ENCODE results near the gene RABGAP1L. TPM values are rescaled to one million over a fixed set of nuclear protein-coding genes. Genes with fewer than 3 reads are reported as not detected.
A peak's percentile ranks its signal among the peaks of the same experiment; 100 is the strongest.

Gene RABGAP1L
- total RNA-seq, 2 experiments from 2014 or later, result 59.8 to 67.6 TPM

DNA sequence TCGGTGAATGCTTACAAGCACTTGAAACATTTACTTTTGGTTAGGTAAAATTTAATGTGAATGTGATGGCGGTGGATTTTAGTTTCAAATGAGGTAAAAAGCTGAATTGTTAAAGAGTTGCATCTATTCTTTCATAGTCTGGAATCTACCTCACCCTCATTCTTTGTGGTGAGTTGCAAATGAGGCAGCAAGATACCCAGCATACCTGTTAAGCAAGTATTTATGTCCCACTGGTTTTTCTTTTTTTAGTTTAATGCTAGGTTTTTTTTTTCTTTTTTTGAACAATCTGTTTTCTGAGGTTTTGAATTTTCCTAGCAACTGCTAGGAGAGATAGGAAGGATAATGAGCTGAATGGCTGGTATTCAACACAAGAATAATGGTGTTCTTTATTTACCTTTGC, 712.6 kb downstream of the RABGAP1L start:
- Mint-ChIP-seq H3K9me3 (no peaks in the 10 kb centered on the region), H3K27me3 (no peaks in the 10 kb centered on the region), H3K36me3 (ENCODE audit: low read depth) (no peaks in the 10 kb centered on the region), H3K4me1 (ENCODE audit: low read depth) (peaks cover 30% of the 10 kb centered on the region), H3K4me3 (no peak overlapping the region), H3K27ac (peak overlapping the region; percentile 7)
- Histone ChIP-seq H3K27ac (ENCODE audit: low read depth in 1 of 2, low read length in 2 of 2) (no peak overlapping the region), H3K4me3 (ENCODE audit: low read length) (no peak overlapping the region), H3K36me3 (ENCODE audit: insufficient read depth, low read length) (no peaks in the 10 kb centered on the region), H3K9me3 (ENCODE audit: control insufficient read depth in 1 of 2, insufficient read depth in 1 of 2, low read length in 2 of 2) (peaks cover 0 to 3% of the 10 kb centered on the region in 2 experiments), H3K27me3 (ENCODE audit: control insufficient read depth in 1 of 2, insufficient read depth in 2 of 2, low read length in 2 of 2) (no peaks in the 10 kb centered on the region), H3K4me1 (ENCODE audit: insufficient read depth, low read length) (no peaks in the 10 kb centered on the region)
- intact Hi-C loops (cut with DNase I, micrococcal nuclease), result no loop called here
- TF ChIP-seq, protein P1, sequence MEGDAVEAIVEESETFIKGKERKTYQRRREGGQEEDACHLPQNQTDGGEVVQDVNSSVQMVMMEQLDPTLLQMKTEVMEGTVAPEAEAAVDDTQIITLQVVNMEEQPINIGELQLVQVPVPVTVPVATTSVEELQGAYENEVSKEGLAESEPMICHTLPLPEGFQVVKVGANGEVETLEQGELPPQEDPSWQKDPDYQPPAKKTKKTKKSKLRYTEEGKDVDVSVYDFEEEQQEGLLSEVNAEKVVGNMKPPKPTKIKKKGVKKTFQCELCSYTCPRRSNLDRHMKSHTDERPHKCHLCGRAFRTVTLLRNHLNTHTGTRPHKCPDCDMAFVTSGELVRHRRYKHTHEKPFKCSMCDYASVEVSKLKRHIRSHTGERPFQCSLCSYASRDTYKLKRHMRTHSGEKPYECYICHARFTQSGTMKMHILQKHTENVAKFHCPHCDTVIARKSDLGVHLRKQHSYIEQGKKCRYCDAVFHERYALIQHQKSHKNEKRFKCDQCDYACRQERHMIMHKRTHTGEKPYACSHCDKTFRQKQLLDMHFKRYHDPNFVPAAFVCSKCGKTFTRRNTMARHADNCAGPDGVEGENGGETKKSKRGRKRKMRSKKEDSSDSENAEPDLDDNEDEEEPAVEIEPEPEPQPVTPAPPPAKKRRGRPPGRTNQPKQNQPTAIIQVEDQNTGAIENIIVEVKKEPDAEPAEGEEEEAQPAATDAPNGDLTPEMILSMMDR (IDR thresholded peaks at IDR 0.05), result no peak
- CTCF ChIA-PET, result no interaction called here
- DNase-seq, result no peak
- POLR2A ChIA-PET, result no interaction called here
- ATAC-seq (ENCODE audit: poor library complexity), result no peak

- no peak for DNase-seq
- H3K36me3 ChIP-seq (ENCODE audit: insufficient read depth, low read length), result peaks cover 2% of the 10 kb centered on the region
- Mint-ChIP-seq H3K36me3 (ENCODE audit: low read depth) (no peaks in the 10 kb centered on the region), H3K4me3 (no peak overlapping the region), H3K9me3 (no peaks in the 10 kb centered on the region), H3K27me3 (no peaks in the 10 kb centered on the region), H3K4me1 (ENCODE audit: low read depth) (peaks cover 35% of the 10 kb centered on the region), H3K27ac (no peak overlapping the region)
- ChIA-PET POLR2A (no interaction called here), CTCF (no interaction called here)
- H3K9me3 ChIP-seq (ENCODE audit: control insufficient read depth in 1 of 2, insufficient read depth in 1 of 2, low read length in 2 of 2), result no peaks in the 10 kb centered on the region
- no peak overlapping the region for H3K4me3 ChIP-seq (ENCODE audit: low read length)
- ATAC-seq (ENCODE audit: poor library complexity), result no peak
- H3K4me1 ChIP-seq (ENCODE audit: insufficient read depth, low read length), result peaks cover 3% of the 10 kb centered on the region
- H3K27me3 ChIP-seq (ENCODE audit: control insufficient read depth in 1 of 2, insufficient read depth in 2 of 2, low read length in 2 of 2), result no peaks in the 10 kb centered on the region
- intact Hi-C loops (cut with DNase I, micrococcal nuclease), result no loop called here
- H3K27ac ChIP-seq (ENCODE audit: low read depth in 1 of 2, low read length in 2 of 2), result no peak overlapping the region
- TF ChIP-seq, protein P1 (IDR thresholded peaks at IDR 0.05), result no peak
Measured at GRCh38 chr1:174872615-174873058, 713.3 kb downstream of the RABGAP1L start.

GRCh38 chr1:174874331-174875053, 715.2 kb downstream of the RABGAP1L start:
- Mint-ChIP-seq H3K9me3 (no peaks in the 10 kb centered on the region), H3K4me1 (ENCODE audit: low read depth) (peaks cover 35% of the 10 kb centered on the region), H3K27me3 (no peaks in the 10 kb centered on the region), H3K4me3 (peak overlapping the region; percentile 89), H3K36me3 (ENCODE audit: low read depth) (no peaks in the 10 kb centered on the region), H3K27ac (peak overlapping the region; percentile 78)
- ChIA-PET POLR2A (interaction anchor here (1.2 to 5.0 kb wide), 4 partner anchors 75 to 125 kb away, joined by 3 to 32 read pairs (median 10); partner anchors contain the start of gene CACYBP), CTCF (interaction anchor here (1.1 to 1.2 kb wide), 2 partner anchors 11 to 126 kb away, joined by 3 to 4 read pairs; no protein-coding TSS in a partner anchor)
- Histone ChIP-seq H3K4me3 (ENCODE audit: low read length) (peak overlapping the region; percentile 46), H3K27ac (ENCODE audit: low read depth in 1 of 2, low read length in 2 of 2) (no peak overlapping the region), H3K9me3 (ENCODE audit: control insufficient read depth in 1 of 2, insufficient read depth in 1 of 2, low read length in 2 of 2) (no peaks in the 10 kb centered on the region), H3K27me3 (ENCODE audit: control insufficient read depth in 1 of 2, insufficient read depth in 2 of 2, low read length in 2 of 2) (no peaks in the 10 kb centered on the region), H3K36me3 (ENCODE audit: insufficient read depth, low read length) (peaks cover 2% of the 10 kb centered on the region), H3K4me1 (ENCODE audit: insufficient read depth, low read length) (peaks cover 3% of the 10 kb centered on the region)
- peak in 3 of 14 experiments; percentile 15 to 22 (median 19) for DNase-seq
- intact Hi-C loops (cut with DNase I, micrococcal nuclease), result loop anchor here in 1 of 2 experiments (5.0 kb wide), 1 partner anchor 93 kb away; no protein-coding TSS in a partner anchor
- ATAC-seq (ENCODE audit: poor library complexity), result no peak
- TF ChIP-seq, protein P1 (IDR thresholded peaks at IDR 0.05), result no peak

All from CD4-positive, alpha-beta T cell (primary cell).